Gastrocnemius medialis (tissue), 4 donors: ENCODE data around the gene PRKCE.

Experiments used
- POLR2A ChIP-seq, 2 donors: fragments of 450-650 bp; IDR thresholded peaks; one replicate each; pipeline ENCODE4 v1.6.1; 2017; ENCODE audit warnings: antibody characterized with exemption in 2 of 2, mild to moderate bottlenecking in 2 of 2, moderate library complexity in 2 of 2
- TF ChIP-seq, protein P1 (sequence below), 5 experiments: fragments of 450-650 bp in 3 of 5; fragments of 200-600 bp in 2 of 5; sonication (generic) in 2 of 5; IDR thresholded peaks in 4 of 5; conservative IDR thresholded peaks in 1 of 5; 1 replicate in 4 of 5; 2 replicates in 1 of 5; pipeline ENCODE4 v1.5.1; 2016 to 2019; ENCODE audit warnings: antibody characterized with exemption in 5 of 5, mild to moderate bottlenecking in 3 of 5, moderate library complexity in 3 of 5

DNA sequence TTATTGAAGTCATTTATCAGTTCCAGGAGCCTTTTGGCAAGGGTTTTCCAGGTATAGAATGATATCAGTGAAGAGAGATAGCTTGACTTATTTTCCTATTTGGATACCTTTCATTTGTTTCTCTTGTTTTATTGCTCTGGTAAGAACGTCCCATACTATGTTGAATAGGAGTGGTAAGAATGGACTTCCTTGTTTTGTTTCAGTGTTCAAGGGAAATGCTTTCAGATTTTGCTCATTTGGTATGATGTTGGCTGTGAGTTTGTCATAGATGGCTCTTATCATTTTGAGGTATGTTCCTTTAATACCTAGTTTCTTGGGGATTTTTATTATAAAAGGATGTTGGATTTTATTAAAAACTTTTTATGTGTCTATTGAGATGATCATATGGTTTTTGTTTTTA, 558.6 kb downstream of the PRKCE start:
- TF ChIP-seq, protein P1, sequence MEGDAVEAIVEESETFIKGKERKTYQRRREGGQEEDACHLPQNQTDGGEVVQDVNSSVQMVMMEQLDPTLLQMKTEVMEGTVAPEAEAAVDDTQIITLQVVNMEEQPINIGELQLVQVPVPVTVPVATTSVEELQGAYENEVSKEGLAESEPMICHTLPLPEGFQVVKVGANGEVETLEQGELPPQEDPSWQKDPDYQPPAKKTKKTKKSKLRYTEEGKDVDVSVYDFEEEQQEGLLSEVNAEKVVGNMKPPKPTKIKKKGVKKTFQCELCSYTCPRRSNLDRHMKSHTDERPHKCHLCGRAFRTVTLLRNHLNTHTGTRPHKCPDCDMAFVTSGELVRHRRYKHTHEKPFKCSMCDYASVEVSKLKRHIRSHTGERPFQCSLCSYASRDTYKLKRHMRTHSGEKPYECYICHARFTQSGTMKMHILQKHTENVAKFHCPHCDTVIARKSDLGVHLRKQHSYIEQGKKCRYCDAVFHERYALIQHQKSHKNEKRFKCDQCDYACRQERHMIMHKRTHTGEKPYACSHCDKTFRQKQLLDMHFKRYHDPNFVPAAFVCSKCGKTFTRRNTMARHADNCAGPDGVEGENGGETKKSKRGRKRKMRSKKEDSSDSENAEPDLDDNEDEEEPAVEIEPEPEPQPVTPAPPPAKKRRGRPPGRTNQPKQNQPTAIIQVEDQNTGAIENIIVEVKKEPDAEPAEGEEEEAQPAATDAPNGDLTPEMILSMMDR (IDR thresholded peaks at IDR 0.05 in 4 of 5, conservative IDR thresholded peaks at IDR 0.05 in 1 of 5) = no peak
- TF ChIP-seq POLR2A (IDR thresholded peaks at IDR 0.05) = no peak
